Heart right ventricle (tissue), 16 donors: ENCODE results near the gene SERPINA10. TPM values are rescaled to one million over a fixed set of nuclear protein-coding genes. Genes with fewer than 3 reads are reported as not detected.

ENCODE experiments used
- ATAC-seq, 8 donors: fragments of 200-7000 bp; cut with Tn5 transposase; one replicate each; pipeline ENCODE4 v1.9.1; 2020; ENCODE audit warnings: mild to moderate bottlenecking in 8 of 8, moderate library complexity in 8 of 8, moderate number of reproducible peaks in 1 of 8
- DNase-seq, 2 donors: peaks; one replicate each; pipeline ENCODE4 v3.0.0-alpha.2; 2020
- H3K27ac ChIP-seq, 10 donors: fragments of 200-600 bp; sonication (generic) in 2 of 10; one replicate each; pipeline versions ENCODE4 v1.5.0 to v1.8.0; 2020 to 2022; ENCODE audit warnings: mild to moderate bottlenecking in 3 of 10
- H3K27me3 ChIP-seq, 7 donors: fragments of 200-600 bp; one replicate each; pipeline ENCODE4 v1.8.0; 2021 to 2022; ENCODE audit warnings: mild to moderate bottlenecking in 2 of 7
- H3K36me3 ChIP-seq, 9 donors: fragments of 200-600 bp; sonication (generic) in 1 of 9; one replicate each; pipeline versions ENCODE4 v1.5.0 to v1.8.0; 2020 to 2022; ENCODE audit warnings: mild to moderate bottlenecking in 2 of 9
- H3K4me1 ChIP-seq, 9 donors: fragments of 200-600 bp; sonication (generic) in 1 of 9; one replicate each; pipeline versions ENCODE4 v1.5.0 to v1.8.0; 2020 to 2022; ENCODE audit warnings: mild to moderate bottlenecking in 4 of 9
- H3K4me3 ChIP-seq, 10 donors: fragments of 200-600 bp; sonication (generic) in 2 of 10; one replicate each; pipeline versions ENCODE4 v1.5.0 to v1.8.0; 2020 to 2022; ENCODE audit warnings: mild to moderate bottlenecking in 7 of 10, moderate library complexity in 2 of 10
- H3K9me3 ChIP-seq, 11 donors: fragments of 200-600 bp in 10 of 11; sonication (generic) in 2 of 11; one replicate each; pipeline versions ENCODE4 v1.5.0 to v1.8.0; 2013 to 2022; ENCODE audit warnings: mild to moderate bottlenecking in 2 of 11, control low read depth in 1 of 11, moderate library complexity in 1 of 11
- CTCF ChIP-seq, 9 donors: fragments of 200-600 bp; sonication (generic) in 2 of 9; IDR thresholded peaks; one replicate each; pipeline versions ENCODE4 v1.5.0 to v1.8.0; 2021 to 2022; ENCODE audit warnings: antibody characterized with exemption in 9 of 9, mild to moderate bottlenecking in 5 of 9, moderate library complexity in 1 of 9
- WGBS, 2 donors: extraction: QIAGEN DNeasy Blood & Tissue Kit; methylation state at CpG; one replicate each; pipeline ENCODE4 v1.1.7; 2013; ENCODE audit warnings: inconsistent platforms in 1 of 2; 5-methylcytosine and 5-hydroxymethylcytosine counted together
- intact Hi-C, 10 donors: fragments of 100-400 bp; cut with DNase I; formaldehyde crosslinking; loops; one replicate each; pipeline versions ENCODE4 v1.11.1 to v1.14.2; 2022
- polyA plus RNA-seq, 2 donors: library from polyadenylated mRNA; stranded (reverse); fragments of 200-250 nt; gene quantifications; one replicate each; pipeline ENCODE4 v1.2.3, GENCODE V29; 2013
- total RNA-seq, 10 donors: library from RNA; stranded (reverse); fragmentation: NEBNext Ultra II Directional in 3 of 10; extraction: Animal tissue kit (Norgen Biotek cat#: 25700) in 3 of 10; gene quantifications; one replicate each; pipeline versions ENCODE4 v1.2.1 to v1.2.4, GENCODE V29; 2021 to 2023
- donor health status: Arrhythmogenic right ventricular cardiomyopathy.
- donor health status: ischemic (EF 13 %, LVEDD 7.1; RV severe dilation, severe dysfunction).
- donor health status: healthy with polysubstance abuse.
- donor health status: DM: no; HTN: yes; CAD: no.
- donor health status: DM: no; HTN: no; CAD: no.
- donor health status: ischemic (EF 25% LVEDD 6.9; RV normal size, moderate dysfunction).
- donor health status: ischemic (EF 25% LVEDD 5.7; RV mildly dilated, moderate dysfunction).
- donor health status: healthy.
- donor health status: DM: yes; HTN: yes; CAD: no.
- donor health status: Ischemic cardiomyopathy.
- donor health status: ischemic (EF 35%, LVEDD 5.7; RV mildly dilated, moderate dysfunction).
- donor health status: nonischemic (EF 11% LVEDD 7.7; RV severe dilation, severe dysfunction).
- donor health status: DM: yes; HTN: yes; CAD: no.
- donor health status: PGD.
- donor health status: ischemic (EF 29% LVEDD 5.4; RV normal size, mild dysfunction).
- donor health status: nonischemic (EF 23%, LVEDD 6.1; RV moderate dilation, normal function).

SERPINA10 gene
- total and polyA plus RNA-seq, 12 donors: not detected

DNA sequence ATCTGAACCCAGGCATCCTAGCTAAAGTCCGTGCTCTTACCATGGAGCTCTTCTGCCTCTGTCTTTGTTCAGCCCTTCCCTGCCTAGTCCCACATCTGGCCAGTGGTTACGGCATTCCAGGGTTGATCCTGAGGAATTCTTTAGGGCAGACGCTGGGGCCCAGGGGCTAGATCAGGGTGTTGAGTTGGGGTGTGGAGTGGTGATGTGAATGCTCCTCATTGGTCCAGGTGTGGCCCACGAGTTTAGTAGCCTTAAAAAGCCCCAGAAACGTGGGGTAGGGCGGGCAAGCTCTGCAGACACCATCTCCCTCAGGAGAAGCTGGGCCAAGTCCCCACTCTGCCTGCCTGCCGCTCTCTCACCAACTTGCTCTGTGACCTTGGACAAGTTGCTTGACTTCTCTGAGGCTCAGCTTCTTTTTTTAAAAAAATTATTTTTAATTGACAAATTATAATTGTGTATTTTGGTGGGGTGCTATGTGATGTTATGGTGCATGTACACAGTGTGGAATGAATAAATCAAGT is 39.1 kb upstream of the SERPINA10 start:
- no peak overlapping the region for H3K27ac ChIP-seq
- H3K9me3 ChIP-seq: no peaks in the 10 kb centered on the region
- H3K4me1 ChIP-seq: no peaks in the 10 kb centered on the region
- 64 to 67% methylated on average over 7 of the region's 7 CpGs for WGBS, 2 donors
- intact Hi-C loops: no loop called here
- ATAC-seq (no peak), DNase-seq (no peak)
- peaks cover 0 to 8% (median 6%) of the 10 kb centered on the region in 7 donors for H3K27me3 ChIP-seq
- H3K4me3 ChIP-seq: no peak overlapping the region
- TF ChIP-seq CTCF (IDR thresholded peaks at IDR 0.05): no peak
- H3K36me3 ChIP-seq: no peaks in the 10 kb centered on the region

DNA sequence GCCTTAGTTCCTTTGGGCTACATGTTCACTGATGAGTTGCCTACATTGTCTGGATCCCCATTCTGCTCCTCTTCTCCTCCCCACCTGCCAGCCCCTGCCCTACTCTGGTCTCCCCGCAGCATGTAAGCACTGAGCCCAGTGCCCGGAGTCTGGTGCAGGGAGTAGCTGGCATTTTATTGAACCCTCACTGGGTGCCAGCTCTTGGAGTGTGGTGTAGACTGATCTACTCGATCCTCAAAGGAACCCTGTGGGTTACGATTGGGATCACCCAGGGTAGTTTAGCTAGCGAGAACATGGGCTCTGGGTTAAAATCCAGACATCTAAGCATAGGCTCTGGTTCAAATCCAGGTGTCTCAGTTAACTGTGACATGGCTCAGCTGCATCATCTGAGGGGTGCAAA is 38.4 kb upstream of the SERPINA10 start:
- Histone ChIP-seq H3K4me3 (no peak overlapping the region), H3K27me3 (peaks cover 0 to 8% (median 6%) of the 10 kb centered on the region in 7 donors), H3K4me1 (no peaks in the 10 kb centered on the region), H3K36me3 (no peaks in the 10 kb centered on the region), H3K27ac (no peak overlapping the region), H3K9me3 (peaks cover 0 to 5% (median 0%) of the 10 kb centered on the region in 11 donors)
- WGBS, 2 donors: 87 to 94% methylated on average over 5 of the region's 5 CpGs
- no peak for DNase-seq
- ATAC-seq: no peak
- intact Hi-C loops: no loop called here
- no peak for TF ChIP-seq CTCF (IDR thresholded peaks at IDR 0.05)

DNA sequence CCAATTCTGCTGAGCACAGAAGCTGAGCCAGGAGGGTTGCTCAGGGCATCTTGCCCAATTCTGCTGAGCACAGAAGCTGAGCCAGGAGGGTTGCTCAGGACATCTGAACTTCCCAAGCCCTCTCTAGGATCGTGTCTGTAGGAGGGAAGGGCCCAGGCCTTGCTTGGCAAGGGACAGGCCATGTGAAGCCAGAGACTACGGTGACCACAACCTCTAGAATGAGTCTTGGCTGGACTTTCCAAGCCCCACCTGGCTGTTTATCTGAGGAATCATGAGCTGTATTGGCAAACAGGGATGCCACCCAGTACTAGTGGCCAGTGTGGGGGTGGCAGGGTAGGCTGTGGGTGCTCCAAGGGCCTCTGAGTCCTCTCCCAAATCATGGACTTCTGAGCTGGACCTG is 37.8 kb upstream of the SERPINA10 start:
- no peaks in the 10 kb centered on the region for H3K36me3 ChIP-seq
- 47 to 73% methylated on average over 2 of the region's 2 CpGs for WGBS, 2 donors
- H3K4me3 ChIP-seq: no peak overlapping the region
- H3K9me3 ChIP-seq: peaks cover 0 to 6% (median 0%) of the 10 kb centered on the region in 11 donors
- peaks cover 0 to 8% (median 6%) of the 10 kb centered on the region in 7 donors for H3K27me3 ChIP-seq
- H3K4me1 ChIP-seq: no peaks in the 10 kb centered on the region
- intact Hi-C loops: no loop called here
- no peak for TF ChIP-seq CTCF (IDR thresholded peaks at IDR 0.05)
- ATAC-seq (peak in 1 of 8 donors; percentile 23), DNase-seq (no peak)
- H3K27ac ChIP-seq: no peak overlapping the region

- no peak overlapping the region for H3K27ac ChIP-seq
- no peak for DNase-seq
- intact Hi-C loops: no loop called here
- no peak overlapping the region for H3K4me3 ChIP-seq
- peaks cover 0 to 6% (median 0%) of the 10 kb centered on the region in 11 donors for H3K9me3 ChIP-seq
- ATAC-seq: no peak
- H3K36me3 ChIP-seq: no peaks in the 10 kb centered on the region
- WGBS, 2 donors: 77 to 79% methylated on average over 3 of the region's 3 CpGs
- TF ChIP-seq CTCF (IDR thresholded peaks at IDR 0.05): no peak
- H3K27me3 ChIP-seq: peaks cover 0 to 8% (median 4%) of the 10 kb centered on the region in 7 donors
- no peaks in the 10 kb centered on the region for H3K4me1 ChIP-seq
Observed at GRCh38 chr14:94330432-94330831, 37.4 kb upstream of the SERPINA10 start.
